Gastroesophageal sphincter (tissue), 3 donors: ENCODE data around the gene RNF208.

Experiments used
- EP300 ChIP-seq: sonication (generic); formaldehyde crosslinking; IDR thresholded peaks from one replicate; pipeline ENCODE4 v1.6.1; 2017; ENCODE audit warnings: antibody characterized with exemption, mild to moderate bottlenecking
- POLR2A ChIP-seq, 2 donors: fragments of 450-650 bp; IDR thresholded peaks; one replicate each; pipeline ENCODE4 v1.6.1; 2017; ENCODE audit warnings: antibody characterized with exemption in 2 of 2, mild to moderate bottlenecking in 2 of 2, moderate library complexity in 1 of 2
- POLR2AphosphoS5 ChIP-seq: sonication (generic); formaldehyde crosslinking; IDR thresholded peaks from one replicate; pipeline ENCODE4 v1.6.1; 2017; ENCODE audit warnings: antibody characterized with exemption
- TF ChIP-seq, protein P1 (sequence below), 4 experiments: fragments of 200-600 bp in 2 of 4; fragments of 450-650 bp in 2 of 4; sonication (generic) in 1 of 4; IDR thresholded peaks; one replicate each; pipeline ENCODE4 v1.5.1; 2017 to 2019; ENCODE audit warnings: antibody characterized with exemption in 4 of 4, mild to moderate bottlenecking in 2 of 4, moderate library complexity in 2 of 4

DNA sequence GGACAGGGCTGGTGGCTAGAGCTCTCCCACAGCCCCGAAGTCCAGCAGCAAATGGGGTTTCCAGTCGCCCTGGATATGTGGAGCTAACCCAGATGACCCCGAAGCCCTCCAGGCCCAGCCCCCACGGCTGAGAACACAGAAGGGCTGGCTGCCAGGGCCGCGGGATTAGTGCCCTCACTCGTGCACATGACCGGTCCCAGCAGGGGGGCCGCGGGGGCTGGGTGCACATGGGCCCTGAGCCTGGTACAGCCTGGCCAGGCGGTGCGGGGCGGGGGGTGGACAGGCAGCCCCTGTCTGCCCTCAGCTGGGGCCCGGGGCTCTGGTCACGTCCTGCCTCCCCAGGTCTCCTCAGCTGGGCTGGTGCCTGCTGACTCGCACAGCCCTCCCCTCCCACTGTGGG lies 27.7 kb downstream of the RNF208 start:
- TF ChIP-seq EP300: no peak
- TF ChIP-seq, protein P1, sequence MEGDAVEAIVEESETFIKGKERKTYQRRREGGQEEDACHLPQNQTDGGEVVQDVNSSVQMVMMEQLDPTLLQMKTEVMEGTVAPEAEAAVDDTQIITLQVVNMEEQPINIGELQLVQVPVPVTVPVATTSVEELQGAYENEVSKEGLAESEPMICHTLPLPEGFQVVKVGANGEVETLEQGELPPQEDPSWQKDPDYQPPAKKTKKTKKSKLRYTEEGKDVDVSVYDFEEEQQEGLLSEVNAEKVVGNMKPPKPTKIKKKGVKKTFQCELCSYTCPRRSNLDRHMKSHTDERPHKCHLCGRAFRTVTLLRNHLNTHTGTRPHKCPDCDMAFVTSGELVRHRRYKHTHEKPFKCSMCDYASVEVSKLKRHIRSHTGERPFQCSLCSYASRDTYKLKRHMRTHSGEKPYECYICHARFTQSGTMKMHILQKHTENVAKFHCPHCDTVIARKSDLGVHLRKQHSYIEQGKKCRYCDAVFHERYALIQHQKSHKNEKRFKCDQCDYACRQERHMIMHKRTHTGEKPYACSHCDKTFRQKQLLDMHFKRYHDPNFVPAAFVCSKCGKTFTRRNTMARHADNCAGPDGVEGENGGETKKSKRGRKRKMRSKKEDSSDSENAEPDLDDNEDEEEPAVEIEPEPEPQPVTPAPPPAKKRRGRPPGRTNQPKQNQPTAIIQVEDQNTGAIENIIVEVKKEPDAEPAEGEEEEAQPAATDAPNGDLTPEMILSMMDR (IDR thresholded peaks at IDR 0.05): no peak
- no peak for TF ChIP-seq POLR2AphosphoS5
- TF ChIP-seq POLR2A (IDR thresholded peaks at IDR 0.05): no peak
